K562 (cell line): Measurements from ENCODE around the gene MTMR3. TPM values are rescaled to one million over a fixed set of nuclear protein-coding genes. Genes with fewer than 3 reads are reported as not detected.

ENCODE experiments used
- AFF4 ChIP-seq: sonication (generic); formaldehyde crosslinking; IDR thresholded peaks from 2 replicates; pipeline ENCODE4 v1.8.0; 2023; ENCODE audit warnings: mild to moderate bottlenecking, missing genetic modification reagents
- CBFA2T3 ChIP-seq: fragments of 450-650 bp; IDR thresholded peaks from 2 replicates; pipeline ENCODE4 v1.6.1; 2017
- CC2D1A ChIP-seq: fragments of 450-650 bp; IDR thresholded peaks from 2 replicates; pipeline ENCODE4 v1.6.1; 2017; ENCODE audit warnings: mild to moderate bottlenecking
- CCAR2 ChIP-seq: fragments of 200-400 bp; formaldehyde crosslinking; IDR thresholded peaks from 2 replicates; pipeline ENCODE4 v1.6.1; 2017; ENCODE audit warnings: mild to moderate bottlenecking, low read depth, low read length
- CREB3L1 ChIP-seq: fragments of 450-650 bp; IDR thresholded peaks from 2 replicates; pipeline ENCODE4 v1.6.1; 2014; ENCODE audit warnings: low read depth, mild to moderate bottlenecking, moderate library complexity, borderline replicate concordance
- ID3 ChIP-seq, 2 experiments: fragments of 250-450 bp in 1 of 2; fragments of 450-650 bp in 1 of 2; sonication (Bioruptor Pico) in 1 of 2; IDR thresholded peaks; 2 replicates each; pipeline versions ENCODE4 v1.6.1 to v1.8.0; 2016 to 2021; ENCODE audit warnings: mild to moderate bottlenecking in 2 of 2, moderate library complexity in 2 of 2, missing compliant biosample characterization in 1 of 2, missing genetic modification characterization in 1 of 2
- MAFK ChIP-seq: IDR thresholded peaks from 2 replicates; pipeline ENCODE4 v1.6.1; 2011; ENCODE audit warnings: low read length, improper control_type of control experiment
- MAZ ChIP-seq, 2 experiments: fragments of 450-650 bp in 1 of 2; sonication (generic) in 1 of 2; formaldehyde crosslinking; IDR thresholded peaks in 1 of 2; conservative IDR thresholded peaks in 1 of 2; 2 replicates each; pipeline versions ENCODE4 v1.4.0 to v1.5.0; 2020; ENCODE audit warnings: mild to moderate bottlenecking in 1 of 2, missing genetic modification reagents in 1 of 2
- PATZ1 ChIP-seq: fragments of 250-450 bp; sonication (Bioruptor Pico); IDR thresholded peaks from 2 replicates; pipeline ENCODE4 v1.5.0; 2020; ENCODE audit warnings: mild to moderate bottlenecking, borderline replicate concordance
- POLR2G ChIP-seq: fragments of 200-400 bp; formaldehyde crosslinking; IDR thresholded peaks from 2 replicates; pipeline ENCODE4 v1.6.1; 2017; ENCODE audit warnings: low read depth, mild to moderate bottlenecking, antibody characterized with exemption, low read length, moderate library complexity
- RFX7 ChIP-seq: fragments of 250-450 bp; sonication (Bioruptor Pico); IDR thresholded peaks from 2 replicates; pipeline ENCODE4 v1.5.1; 2021; ENCODE audit warnings: mild to moderate bottlenecking
- SIX5 ChIP-seq, 2 experiments: IDR thresholded peaks; 2 replicates each; pipeline ENCODE4 v1.6.1; 2011; ENCODE audit warnings: low read length in 2 of 2, borderline replicate concordance in 1 of 2, low read depth in 1 of 2, mild to moderate bottlenecking in 1 of 2, moderate library complexity in 1 of 2; ENCODE audit not compliant: insufficient read depth in 1 of 2
- ZNF217 ChIP-seq: sonication (generic); formaldehyde crosslinking; IDR thresholded peaks from 2 replicates; pipeline ENCODE4 v1.8.0; 2022; ENCODE audit warnings: mild to moderate bottlenecking, missing genetic modification reagents
- ZNF277 ChIP-seq: fragments of 250-450 bp; sonication (Bioruptor Pico); IDR thresholded peaks from 2 replicates; pipeline ENCODE4 v1.8.0; 2022; ENCODE audit warnings: inconsistent platforms, mild to moderate bottlenecking, moderate library complexity, borderline replicate concordance
- ZNF695 ChIP-seq: fragments of 450-650 bp; formaldehyde crosslinking; IDR thresholded peaks from 2 replicates; pipeline ENCODE4 v1.4.0; 2020; ENCODE audit warnings: mild to moderate bottlenecking, moderate library complexity
- ZNF76 ChIP-seq: fragments of 250-450 bp; sonication (Bioruptor Pico); IDR thresholded peaks from 2 replicates; pipeline ENCODE4 v1.4.0; 2020; ENCODE audit warnings: mild to moderate bottlenecking, moderate library complexity, borderline replicate concordance
- polyA plus RNA-seq, 8 experiments: library from polyadenylated mRNA; depleted of rRNA in 4 of 8; stranded (reverse) in 5 of 8; unstranded in 3 of 8; fragments of >200 nt; fragmentation: Nextera tagmentation in 2 of 8; fragmentation: Illumina TruSeq in 1 of 8; extraction: Ambion mirVana in 2 of 8; extraction: Trizol in 1 of 8; gene quantifications; 2 replicates each; pipeline versions ENCODE4 v1.2.1 to v1.2.3, GENCODE V29; 2011 to 2014; ENCODE audit warnings: inconsistent platforms in 1 of 8, missing spikeins in 1 of 8
- total RNA-seq, 7 experiments: library from RNA; depleted of rRNA in 6 of 7; stranded (reverse); fragments of >200 nt in 6 of 7; fragmentation: Illumina TruSeq in 2 of 7; extraction: Trizol in 2 of 7; gene quantifications; 2 replicates each; pipeline versions ENCODE4 v1.2.1 to v1.2.3, GENCODE V29; 2011 to 2021; ENCODE audit warnings: low replicate concordance in 1 of 7

MTMR3 gene
- total and polyA plus RNA-seq, 9 of the 15 experiments (the other 6 are each of a cell fraction or from before 2014, with no cell fraction given): 1.6 to 13.7 (median 7.9) TPM

- TF ChIP-seq PATZ1 (CRISPR knock-in tag) (no peak), MAFK (no peak), CCAR2 (no peak), ZNF277 (no peak), CBFA2T3 (peak; percentile 98), SIX5 (IDR thresholded peaks at IDR 0.05; ENCODE audit: borderline replicate concordance in 1 of 2, insufficient read depth in 1 of 2, low read depth in 1 of 2, low read length in 2 of 2) (no peak), ID3 (CRISPR knock-in tag; IDR thresholded peaks at IDR 0.05) (no peak), ID3 (tag; IDR thresholded peaks at IDR 0.05) (no peak), CREB3L1 (no peak), AFF4 (CRISPR knock-in tag) (no peak), ZNF695 (CRISPR knock-in tag) (no peak), RFX7 (no peak), CC2D1A (peak; percentile 90; the same call in 1 of the 2 replicates), POLR2G (no peak), MAZ (CRISPR knock-in tag; conservative IDR thresholded peaks at IDR 0.05 in 1 of 2, IDR thresholded peaks at IDR 0.05 in 1 of 2) (no peak), ZNF217 (CRISPR knock-in tag) (no peak), ZNF76 (no peak)
Measured at GRCh38 chr22:29951791-29952413, 68.9 kb downstream of the MTMR3 start (continued).
